Measurements from ENCODE around the gene TAF13.

- TF ChIP-seq, protein P1, sequence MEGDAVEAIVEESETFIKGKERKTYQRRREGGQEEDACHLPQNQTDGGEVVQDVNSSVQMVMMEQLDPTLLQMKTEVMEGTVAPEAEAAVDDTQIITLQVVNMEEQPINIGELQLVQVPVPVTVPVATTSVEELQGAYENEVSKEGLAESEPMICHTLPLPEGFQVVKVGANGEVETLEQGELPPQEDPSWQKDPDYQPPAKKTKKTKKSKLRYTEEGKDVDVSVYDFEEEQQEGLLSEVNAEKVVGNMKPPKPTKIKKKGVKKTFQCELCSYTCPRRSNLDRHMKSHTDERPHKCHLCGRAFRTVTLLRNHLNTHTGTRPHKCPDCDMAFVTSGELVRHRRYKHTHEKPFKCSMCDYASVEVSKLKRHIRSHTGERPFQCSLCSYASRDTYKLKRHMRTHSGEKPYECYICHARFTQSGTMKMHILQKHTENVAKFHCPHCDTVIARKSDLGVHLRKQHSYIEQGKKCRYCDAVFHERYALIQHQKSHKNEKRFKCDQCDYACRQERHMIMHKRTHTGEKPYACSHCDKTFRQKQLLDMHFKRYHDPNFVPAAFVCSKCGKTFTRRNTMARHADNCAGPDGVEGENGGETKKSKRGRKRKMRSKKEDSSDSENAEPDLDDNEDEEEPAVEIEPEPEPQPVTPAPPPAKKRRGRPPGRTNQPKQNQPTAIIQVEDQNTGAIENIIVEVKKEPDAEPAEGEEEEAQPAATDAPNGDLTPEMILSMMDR (conservative IDR thresholded peaks at IDR 0.05; ENCODE audit: low read depth, low read length) = no peak
- TF ChIP-seq EZH2 (IDR thresholded peaks at IDR 0.05; ENCODE audit: borderline replicate concordance, low read depth, low read length, poor library complexity, severe bottlenecking) = no peak
Measured at GRCh38 chr1:109040989-109041620, 34.7 kb downstream of the TAF13 start.
